ENCODE results near the gene DDX54. TPM values are rescaled to one million over a fixed set of nuclear protein-coding genes. Genes with fewer than 3 reads are reported as not detected.

The DDX54 gene
- total and polyA plus RNA-seq, 2 of the 8 experiments (the other 6 are each of a cell fraction or from before 2014, with no cell fraction given), result 64.9 to 113 TPM

- Histone ChIP-seq H4K5ac (ENCODE audit: insufficient read length, low read depth, low read length) (no peak overlapping the region), H3K27me3 (replicated peaks in 1 of 4; ENCODE audit: control insufficient read depth in 3 of 4, extremely low read depth in 1 of 4, insufficient read depth in 3 of 4, low read length in 3 of 4) (peaks cover 0 to 13% (median 6%) of the 10 kb centered on the region in 4 experiments; a peak in 5 of 7 replicates), H2BK5ac (ENCODE audit: low read depth, low read length) (no peak overlapping the region), H3K4ac (replicated peaks; ENCODE audit: insufficient read length, low read depth, low read length) (no peak overlapping the region), H2BK120ac (replicated peaks; ENCODE audit: low read depth, low read length) (no peak overlapping the region), H3K14ac (ENCODE audit: insufficient read length) (no peak overlapping the region), H2BK15ac (ENCODE audit: low read length) (no peak overlapping the region), H2AFZ (ENCODE audit: low read length) (no peak overlapping the region), H4K8ac (ENCODE audit: extremely low read depth, insufficient read depth, low read length) (no peak overlapping the region), H2BK12ac (ENCODE audit: low read depth, low read length) (no peak overlapping the region), H3K4me2 (ENCODE audit: insufficient read depth in 1 of 2, low read depth in 2 of 2, low read length in 2 of 2) (peak overlapping the region; percentile 75 to 84), H3K27ac (ENCODE audit: low read depth, low read length) (no peak overlapping the region), H3K23me2 (ENCODE audit: low read depth, low read length) (peaks cover 12% of the 10 kb centered on the region; the same call in 1 of the 2 replicates), H3K9me3 (ENCODE audit: insufficient read depth in 2 of 2, low read depth in 1 of 2, low read length in 1 of 2) (no peaks in the 10 kb centered on the region), H3K18ac (ENCODE audit: extremely low read depth, low read length) (no peak overlapping the region), H3K79me1 (ENCODE audit: low read depth, low read length) (no peaks in the 10 kb centered on the region), H2AK5ac (ENCODE audit: low read depth, low read length) (no peak overlapping the region), H4K20me1 (replicated peaks in 1 of 2; ENCODE audit: control insufficient read depth in 1 of 2, insufficient read depth in 2 of 2, low read length in 2 of 2) (peaks cover 0 to 4% of the 10 kb centered on the region in 2 experiments), H3K9ac (replicated peaks in 1 of 4; ENCODE audit: extremely low read depth in 1 of 4, low read depth in 3 of 4, low read length in 3 of 4) (no peak overlapping the region), H3K4me1 (replicated peaks in 1 of 4; ENCODE audit: control insufficient read depth in 3 of 4, insufficient read depth in 4 of 4, low read length in 3 of 4) (peaks cover 0 to 13% (median 10%) of the 10 kb centered on the region in 4 experiments; a peak in 6 of 7 replicates), H3K4me3 (ENCODE audit: extremely low read depth in 1 of 4, insufficient read depth in 2 of 4, low read depth in 3 of 4, low read length in 4 of 4) (peak overlapping the region; percentile 39 to 62 (median 44); a peak in 5 of 8 replicates), H3K56ac (replicated peaks; ENCODE audit: insufficient read length, low read depth, low read length) (no peak overlapping the region), H2BK20ac (ENCODE audit: low read length) (no peak overlapping the region), H3K79me2 (ENCODE audit: control insufficient read depth in 1 of 2, insufficient read depth in 2 of 2, low read length in 2 of 2) (no peaks in the 10 kb centered on the region), H4K91ac (replicated peaks; ENCODE audit: insufficient read length, low read length) (no peak overlapping the region), H3K23ac (ENCODE audit: insufficient read length) (no peak overlapping the region), H3K36me3 (ENCODE audit: control insufficient read depth in 2 of 4, insufficient read depth in 4 of 4, low read length in 3 of 4) (no peaks in the 10 kb centered on the region)
- no peak for FAIRE-seq
- no peak for DNase-seq (ENCODE audit: low read depth in 1 of 2, low spot score in 2 of 2)
- WGBS, 2 experiments (ENCODE audit: extremely low coverage in 1 of 2, insufficient coverage in 1 of 2, insufficient read length in 1 of 2, insufficient replicate concordance in 2 of 2, low coverage in 1 of 2, low lambda C conversion rate in 2 of 2, missing lambda C conversion rate in 1 of 2), result 73% methylated on average over 5 of the region's 6 CpGs; no CpG with 5 or more reads in 1 of the 2 experiments
- ChIA-PET POLR2A (ENCODE audit: partially characterized antibody) (interaction anchor here (1.2 to 5.9 kb wide), 7 partner anchors 11 to 87 kb away, joined by 3 to 35 read pairs (median 4); no protein-coding TSS in a partner anchor), CTCF (ENCODE audit: partially characterized antibody) (interaction anchor here (0.7 to 7.8 kb wide), 23 partner anchors 8 to 142 kb away, joined by 3 to 67 read pairs (median 7); partner anchors contain the start of gene CFAP73)
- TF ChIP-seq CTBP2 (IDR thresholded peaks at IDR 0.05; ENCODE audit: borderline replicate concordance, insufficient read depth, insufficient read length, low read length) (no peak), TBP (IDR thresholded peaks at IDR 0.05; ENCODE audit: low read depth, low read length) (no peak), SIX5 (IDR thresholded peaks at IDR 0.05; ENCODE audit: low read depth, low read length) (no peak), NRF1 (IDR thresholded peaks at IDR 0.05; ENCODE audit: low read depth, low read length) (no peak), GABPA (IDR thresholded peaks at IDR 0.05; ENCODE audit: borderline replicate concordance, insufficient read depth, low read length) (no peak), TAF7 (optimal IDR thresholded peaks at IDR 0.05; ENCODE audit: borderline replicate concordance, low read depth, low read length) (no peak), BACH1 (IDR thresholded peaks at IDR 0.05; ENCODE audit: low read length) (peak; percentile 80), MAFK (IDR thresholded peaks at IDR 0.05; ENCODE audit: low read depth, low read length) (peak; percentile 75; the same call in 1 of the 2 replicates), KDM5A (IDR thresholded peaks at IDR 0.05; ENCODE audit: low read length) (no peak)
Observed at GRCh38 chr12:113134521-113134951, 50.7 kb downstream of the DDX54 start.
